ENCODE data around the gene PCDHB3. TPM values are rescaled to one million over a fixed set of nuclear protein-coding genes. Genes with fewer than 3 reads are reported as not detected.
"Not testable (repeated sequence)": the region's sequence is repeated elsewhere in the genome, so short reads cannot be mapped to it uniquely, and the experiment has no call there.

PCDHB3 gene
- total RNA-seq, result 0.20 and 0.35 TPM in 2 replicates

DNA sequence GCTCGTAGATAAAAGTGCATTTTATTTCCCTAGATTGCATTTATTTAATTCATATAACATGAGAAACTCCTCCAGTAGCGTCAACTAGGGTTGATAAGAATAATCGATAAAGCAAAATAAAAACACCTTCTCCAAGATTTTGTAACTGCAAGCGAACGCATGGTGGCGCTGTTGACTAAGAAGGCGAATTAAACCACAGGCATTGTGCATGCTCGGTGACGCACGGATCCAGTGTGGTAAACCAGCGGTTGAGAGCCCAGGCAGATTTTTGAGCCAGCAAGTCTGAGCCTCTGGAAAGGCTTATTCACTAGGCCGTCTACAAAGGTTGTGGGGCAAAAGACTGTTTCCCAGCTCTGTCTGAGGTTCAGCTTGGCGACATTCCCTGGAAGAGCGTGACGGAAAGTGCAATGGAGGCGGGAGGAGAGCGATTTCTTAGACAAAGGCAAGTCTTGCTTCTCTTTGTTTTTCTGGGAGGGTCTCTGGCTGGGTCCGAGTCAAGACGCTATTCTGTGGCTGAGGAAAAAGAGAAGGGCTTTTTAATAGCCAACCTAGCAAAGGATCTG, at the start of gene PCDHB3:
PCDHB3 (plus strand) TSS at position 231 of the 563 bp plus-strand sequence; CDS start at position 408, 177 bp downstream.
- no peak for DNase-seq (ENCODE audit: low read depth, low spot score)

- DNase-seq (ENCODE audit: low read depth, low spot score), result no peak
Observed at GRCh38 chr5:141050622-141051520, 49.4 kb upstream of the PCDHB3 start, which contains the start of gene PCDHB1. TSS of gene PCDHB1 (plus strand) at chr5:141051374. CDS start at chr5:141051471, 97 bp downstream.

DNA sequence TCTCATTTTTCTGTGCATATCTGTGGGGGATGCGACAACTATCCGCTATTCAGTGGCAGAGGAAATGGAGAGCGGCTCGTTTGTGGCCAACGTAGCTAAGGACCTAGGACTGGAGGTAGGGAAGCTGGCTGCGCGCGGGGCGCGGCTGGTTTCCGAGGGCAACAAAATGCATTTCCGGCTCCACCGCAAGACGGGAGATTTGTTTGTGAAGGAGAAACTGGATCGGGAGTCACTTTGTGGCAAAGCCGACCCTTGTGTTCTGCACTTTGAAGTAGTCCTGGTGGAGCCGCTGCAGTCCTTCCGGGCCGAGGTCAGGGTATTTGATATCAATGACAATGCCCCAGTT, 48.8 kb upstream of the PCDHB3 start:
- no peak for DNase-seq (ENCODE audit: low read depth, low spot score)

DNA sequence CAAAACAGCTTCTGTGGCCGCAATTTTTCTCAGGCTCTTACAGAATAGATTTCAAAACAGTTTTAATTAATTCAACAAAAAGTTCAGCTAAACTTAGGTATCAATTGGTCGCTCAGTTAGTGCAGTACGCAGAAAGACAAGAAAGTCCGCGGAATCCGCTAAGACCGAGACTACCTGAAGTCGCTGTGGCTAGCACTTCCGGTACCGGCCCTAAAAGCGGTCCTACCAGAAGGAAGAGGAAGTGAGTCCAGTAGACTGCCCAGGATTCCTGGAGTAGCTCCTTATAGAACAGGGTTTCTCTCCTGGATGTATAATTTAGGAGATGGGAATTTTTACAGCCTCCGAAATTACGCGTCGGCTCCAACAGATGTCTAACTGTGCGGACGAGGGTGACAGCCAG, 22.4 kb upstream of the PCDHB3 start:
- no peak for DNase-seq (ENCODE audit: low read depth, low spot score)

DNA sequence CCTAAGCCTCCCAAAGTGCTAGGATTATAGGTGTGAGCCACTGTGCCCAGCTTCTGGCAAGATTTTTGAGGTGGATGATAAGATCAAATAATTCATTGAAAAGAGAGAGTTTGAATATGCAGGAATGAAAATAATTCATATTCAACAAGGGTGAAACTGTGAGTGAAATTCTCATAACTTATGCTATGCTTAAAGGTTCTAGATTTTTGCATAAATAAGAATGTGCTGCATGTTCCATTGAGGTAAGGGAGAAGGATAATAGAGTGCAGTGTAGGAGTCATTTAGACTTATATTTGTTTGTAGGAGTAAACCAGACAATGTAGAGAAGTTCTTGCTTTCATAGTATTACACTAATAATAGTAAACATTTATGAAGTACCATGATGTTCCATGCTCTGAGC, 18.0 kb upstream of the PCDHB3 start:
- no peak for DNase-seq (ENCODE audit: low read depth, low spot score)

DNA sequence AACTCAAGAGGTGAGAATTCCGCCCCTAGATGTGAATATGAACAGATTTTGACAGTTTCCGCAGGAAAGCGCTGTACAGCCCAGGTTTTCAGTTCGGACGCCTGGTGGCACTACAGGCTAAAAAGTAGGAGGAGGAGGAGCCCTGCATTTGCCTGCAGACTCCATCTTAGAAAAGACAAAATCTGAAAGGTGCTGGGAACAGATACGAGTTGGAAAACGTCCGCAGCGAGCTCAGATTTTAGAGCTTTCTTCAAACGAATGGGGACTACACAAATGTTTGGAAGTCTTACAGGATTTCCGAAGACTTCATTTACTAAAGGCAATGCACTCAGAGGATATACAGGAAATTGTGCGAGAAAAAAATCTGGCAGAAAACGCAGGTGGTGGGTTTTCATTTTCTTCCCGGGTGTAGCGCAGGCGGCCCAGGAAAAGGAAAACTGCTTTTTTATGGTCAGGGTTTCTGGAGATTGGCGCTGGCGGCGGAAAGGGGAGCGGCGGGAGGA, 15.7 kb upstream of the PCDHB3 start:
- no peak for DNase-seq (ENCODE audit: low read depth, low spot score)

DNA sequence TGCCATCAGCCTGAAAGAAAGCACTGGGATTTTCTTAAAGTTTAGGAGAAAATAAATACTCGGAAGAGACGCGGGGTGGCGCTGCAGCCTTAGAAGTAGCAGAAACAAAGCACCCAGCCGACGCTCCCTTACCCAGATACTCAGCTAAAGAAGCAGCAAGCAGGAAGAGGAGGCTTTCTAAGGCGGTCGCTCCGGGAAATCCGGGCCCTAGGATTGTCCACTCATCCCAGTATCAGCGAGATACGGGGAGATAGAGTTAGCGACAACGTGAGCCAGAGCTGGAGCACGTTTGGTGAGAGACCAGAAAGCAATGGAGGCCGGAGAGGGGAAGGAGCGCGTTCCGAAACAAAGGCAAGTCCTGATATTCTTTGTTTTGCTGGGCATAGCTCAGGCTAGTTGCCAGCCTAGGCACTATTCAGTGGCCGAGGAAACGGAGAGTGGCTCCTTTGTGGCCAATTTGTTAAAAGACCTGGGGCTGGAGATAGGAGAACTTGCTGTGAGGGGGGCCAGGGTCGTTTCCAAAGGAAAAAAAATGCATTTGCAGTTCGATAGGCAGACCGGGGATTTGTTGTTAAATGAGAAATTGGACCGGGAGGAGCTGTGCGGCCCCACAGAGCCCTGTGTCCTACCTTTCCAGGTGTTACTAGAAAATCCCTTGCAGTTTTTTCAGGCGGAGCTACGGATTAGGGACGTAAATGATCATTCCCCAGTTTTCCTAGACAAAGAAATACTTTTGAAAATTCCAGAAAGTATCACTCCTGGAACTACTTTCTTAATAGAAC, 5.6 kb upstream of the PCDHB3 start, which contains the start of gene PCDHB2:
PCDHB2 (plus strand) TSS at position 135 of the 782 bp plus-strand sequence; CDS start at position 311, 176 bp downstream.
- no peak for DNase-seq (ENCODE audit: low read depth, low spot score)

DNA sequence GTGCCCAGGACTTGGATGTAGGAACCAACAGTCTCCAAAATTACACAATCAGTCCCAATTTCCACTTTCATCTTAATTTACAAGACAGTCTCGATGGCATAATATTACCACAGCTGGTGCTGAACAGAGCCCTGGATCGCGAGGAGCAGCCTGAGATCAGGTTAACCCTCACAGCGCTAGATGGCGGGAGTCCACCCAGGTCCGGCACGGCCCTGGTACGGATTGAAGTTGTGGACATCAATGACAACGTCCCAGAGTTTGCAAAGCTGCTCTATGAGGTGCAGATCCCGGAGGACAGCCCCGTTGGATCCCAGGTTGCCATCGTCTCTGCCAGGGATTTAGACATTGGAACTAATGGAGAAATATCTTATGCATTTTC, 5.0 kb upstream of the PCDHB3 start:
- DNase-seq (ENCODE audit: low read depth, low spot score), result no peak

DNA sequence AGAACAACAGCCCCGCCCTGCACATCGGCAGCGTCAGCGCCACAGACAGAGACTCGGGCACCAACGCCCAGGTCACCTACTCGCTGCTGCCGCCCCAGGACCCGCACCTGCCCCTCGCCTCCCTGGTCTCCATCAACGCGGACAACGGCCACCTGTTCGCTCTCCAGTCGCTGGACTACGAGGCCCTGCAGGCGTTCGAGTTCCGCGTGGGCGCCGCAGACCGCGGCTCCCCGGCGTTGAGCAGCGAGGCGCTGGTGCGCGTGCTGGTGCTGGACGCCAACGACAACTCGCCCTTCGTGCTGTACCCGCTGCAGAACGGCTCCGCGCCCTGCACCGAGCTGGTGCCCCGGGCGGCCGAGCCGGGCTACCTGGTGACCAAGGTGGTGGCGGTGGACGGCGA, 4.1 kb upstream of the PCDHB3 start:
- not testable (repeated sequence) for DNase-seq (ENCODE audit: low read depth, low spot score)

DNA sequence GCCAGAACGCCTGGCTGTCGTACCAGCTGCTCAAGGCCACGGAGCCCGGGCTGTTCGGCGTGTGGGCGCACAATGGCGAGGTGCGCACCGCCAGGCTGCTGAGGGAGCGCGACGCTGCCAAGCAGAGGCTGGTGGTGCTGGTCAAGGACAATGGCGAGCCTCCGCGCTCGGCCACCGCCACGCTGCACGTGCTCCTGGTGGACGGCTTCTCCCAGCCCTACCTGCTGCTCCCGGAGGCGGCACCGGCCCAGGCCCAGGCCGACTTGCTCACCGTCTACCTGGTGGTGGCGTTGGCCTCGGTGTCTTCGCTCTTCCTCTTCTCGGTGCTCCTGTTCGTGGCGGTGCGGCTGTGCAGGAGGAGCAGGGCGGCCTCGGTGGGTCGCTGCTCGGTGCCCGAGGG, 3.7 kb upstream of the PCDHB3 start:
- DNase-seq (ENCODE audit: low read depth, low spot score), result not testable (repeated sequence)

GRCh38 chr5:141101059-141101458, 786 bp downstream of the PCDHB3 start:
- DNase-seq (ENCODE audit: low read depth, low spot score), result no peak

- DNase-seq (ENCODE audit: low read depth, low spot score), result not testable (repeated sequence)
Observed at GRCh38 chr5:141102070-141102469, 1.8 kb downstream of the PCDHB3 start.

- DNase-seq (ENCODE audit: low read depth, low spot score), result not testable (repeated sequence)
Observed at GRCh38 chr5:141102471-141102870, 2.2 kb downstream of the PCDHB3 start.

DNA sequence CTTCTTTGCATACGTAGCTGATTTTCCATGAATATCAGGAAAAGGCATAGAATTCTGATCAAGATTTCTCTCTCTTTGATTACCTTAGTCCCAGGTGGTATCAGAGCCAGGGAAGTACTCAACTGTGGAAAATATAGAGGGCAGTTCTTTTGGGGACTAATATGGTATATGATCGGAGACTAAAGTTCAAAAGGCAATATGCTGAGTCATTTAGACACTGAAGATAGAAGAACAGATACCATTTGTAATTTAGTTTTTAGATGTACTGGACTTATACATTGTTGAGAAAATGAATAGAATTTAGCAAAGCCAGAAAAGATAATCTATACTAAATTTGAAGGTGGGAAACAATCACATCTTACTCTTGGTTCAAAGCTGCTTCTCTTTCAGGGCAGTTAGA, 5.1 kb downstream of the PCDHB3 start:
- DNase-seq (ENCODE audit: low read depth, low spot score), result no peak

DNA sequence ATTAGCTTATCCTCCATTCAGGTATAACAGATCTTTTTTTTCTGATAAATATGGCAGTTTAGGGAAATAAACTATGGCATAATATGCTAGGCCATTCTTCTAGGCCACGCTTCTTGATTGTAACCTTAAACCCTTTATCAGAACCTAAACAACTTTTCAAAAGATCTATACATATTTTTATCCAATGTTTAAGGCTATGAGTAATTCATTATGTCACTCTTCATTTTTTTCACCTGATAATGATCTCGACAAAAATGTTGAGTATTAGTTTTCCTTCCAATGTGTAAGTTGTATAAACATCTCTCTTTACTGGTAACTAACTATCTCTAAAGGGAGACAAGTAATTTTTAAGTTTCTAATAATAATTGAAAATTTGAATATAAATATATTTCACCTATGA, 19.0 kb downstream of the PCDHB3 start:
- DNase-seq (ENCODE audit: low read depth, low spot score), result no peak

GRCh38 chr5:141121563-141121962, 21.3 kb downstream of the PCDHB3 start, which contains the start of gene PCDHB4:
TSS of gene PCDHB4 (plus strand) at chr5:141121818. CDS start at chr5:141121999, 181 bp downstream.
- no peak for DNase-seq (ENCODE audit: low read depth, low spot score)

GRCh38 chr5:141121985-141122384, 21.7 kb downstream of the PCDHB3 start:
- DNase-seq (ENCODE audit: low read depth, low spot score), result no peak

GRCh38 chr5:141123396-141124135, 23.3 kb downstream of the PCDHB3 start:
- not testable (repeated sequence) for DNase-seq (ENCODE audit: low read depth, low spot score)

GRCh38 chr5:141127305-141127704, 27.0 kb downstream of the PCDHB3 start:
- DNase-seq (ENCODE audit: low read depth, low spot score), result no peak

- DNase-seq (ENCODE audit: low read depth, low spot score), result no peak
Observed at GRCh38 chr5:141135030-141135717, 34.9 kb downstream of the PCDHB3 start, which contains the start of gene PCDHB5. TSS of gene PCDHB5 (plus strand) at chr5:141135206. CDS start at chr5:141135435, 229 bp downstream.

Data from pulmonary artery endothelial cell (primary cell).